Fibroblast of pulmonary artery (primary cell): ENCODE results near the gene ALX4.

ENCODE experiments used
- DNase-seq: peaks from one replicate; pipeline ENCODE4 v3.0.0-alpha.2; 2010; ENCODE audit warnings: low read depth
- H3K4me3 ChIP-seq: replicated peaks from 2 replicates; pipeline ENCODE4 v1.5.1; 2011; ENCODE audit warnings: low read depth, mild to moderate bottlenecking, control low read depth, low read length, moderate library complexity
- CTCF ChIP-seq: IDR thresholded peaks from 2 replicates; pipeline ENCODE4 v1.5.1; 2011; ENCODE audit warnings: mild to moderate bottlenecking, control low read depth, low read length, inconsistent platforms; ENCODE audit errors: missing control alignments

ALX4 gene

GRCh38 chr11:44306918-44307244, 3.1 kb downstream of the ALX4 start:
- H3K4me3 ChIP-seq, result no peak overlapping the region
- DNase-seq, result no peak
- no peak for TF ChIP-seq CTCF

GRCh38 chr11:44306052-44306917, 3.7 kb downstream of the ALX4 start:
- no peak for DNase-seq
- TF ChIP-seq CTCF, result no peak
- H3K4me3 ChIP-seq, result peak overlapping the region; percentile 47

- no peak for TF ChIP-seq CTCF
- DNase-seq, result no peak
- H3K4me3 ChIP-seq, result peak overlapping the region; percentile 47
These were observed 4.4 kb downstream of the ALX4 start for GRCh38 chr11:44305470-44306051.

- no peak for TF ChIP-seq CTCF
These were observed 4.9 kb downstream of the ALX4 start for GRCh38 chr11:44305026-44305469.

GRCh38 chr11:44304091-44305025, 5.6 kb downstream of the ALX4 start:
- H3K4me3 ChIP-seq, result no peak overlapping the region
- TF ChIP-seq CTCF, result no peak
- no peak for DNase-seq

More at GRCh38 chr11:44305026-44305469, 4.9 kb downstream of the ALX4 start:
- no peak for DNase-seq
- peak overlapping the region; percentile 47 for H3K4me3 ChIP-seq

GRCh38 chr11:44303401-44303938, 6.5 kb downstream of the ALX4 start:
- no peak for TF ChIP-seq CTCF
- no peak overlapping the region for H3K4me3 ChIP-seq
- no peak for DNase-seq
